Measurements from ENCODE around the gene TMEM205.

The TMEM205 gene

GRCh38 chr19:11306337-11306736, 39.7 kb downstream of the TMEM205 start:
- DNase-seq (ENCODE audit: insufficient read length, low spot score) (no peak), FAIRE-seq (no peak)
- TF ChIP-seq, protein P1, sequence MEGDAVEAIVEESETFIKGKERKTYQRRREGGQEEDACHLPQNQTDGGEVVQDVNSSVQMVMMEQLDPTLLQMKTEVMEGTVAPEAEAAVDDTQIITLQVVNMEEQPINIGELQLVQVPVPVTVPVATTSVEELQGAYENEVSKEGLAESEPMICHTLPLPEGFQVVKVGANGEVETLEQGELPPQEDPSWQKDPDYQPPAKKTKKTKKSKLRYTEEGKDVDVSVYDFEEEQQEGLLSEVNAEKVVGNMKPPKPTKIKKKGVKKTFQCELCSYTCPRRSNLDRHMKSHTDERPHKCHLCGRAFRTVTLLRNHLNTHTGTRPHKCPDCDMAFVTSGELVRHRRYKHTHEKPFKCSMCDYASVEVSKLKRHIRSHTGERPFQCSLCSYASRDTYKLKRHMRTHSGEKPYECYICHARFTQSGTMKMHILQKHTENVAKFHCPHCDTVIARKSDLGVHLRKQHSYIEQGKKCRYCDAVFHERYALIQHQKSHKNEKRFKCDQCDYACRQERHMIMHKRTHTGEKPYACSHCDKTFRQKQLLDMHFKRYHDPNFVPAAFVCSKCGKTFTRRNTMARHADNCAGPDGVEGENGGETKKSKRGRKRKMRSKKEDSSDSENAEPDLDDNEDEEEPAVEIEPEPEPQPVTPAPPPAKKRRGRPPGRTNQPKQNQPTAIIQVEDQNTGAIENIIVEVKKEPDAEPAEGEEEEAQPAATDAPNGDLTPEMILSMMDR (IDR thresholded peaks at IDR 0.05; ENCODE audit: insufficient read depth, missing control alignments), result no peak

DNA sequence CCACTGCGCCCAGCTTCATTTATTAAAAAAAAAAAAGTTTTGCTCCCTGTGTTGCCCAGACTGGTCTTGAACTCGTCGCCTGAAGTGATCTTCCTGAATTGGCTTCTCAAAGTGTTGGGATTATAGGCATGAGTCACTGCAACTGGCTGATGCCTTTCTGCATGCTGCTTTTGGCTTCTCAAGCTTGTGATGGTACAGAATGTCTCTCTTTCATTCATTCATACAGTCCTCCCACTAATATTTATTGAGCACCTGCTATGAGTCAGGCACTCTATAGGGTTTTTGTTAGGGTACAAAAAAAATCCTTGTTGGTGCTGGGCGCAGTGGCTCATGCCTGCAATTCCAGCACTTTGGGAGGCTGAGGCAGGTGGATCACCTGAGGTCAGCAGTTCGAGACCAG, 41.1 kb downstream of the TMEM205 start:
- TF ChIP-seq, protein P1 (IDR thresholded peaks at IDR 0.05; ENCODE audit: insufficient read depth, missing control alignments), result no peak
- FAIRE-seq (no peak), DNase-seq (ENCODE audit: insufficient read length, low spot score) (no peak)

GRCh38 chr19:11300811-11301120, 45.3 kb downstream of the TMEM205 start:
- TF ChIP-seq, protein P1 (IDR thresholded peaks at IDR 0.05; ENCODE audit: insufficient read depth, missing control alignments), result no peak
- FAIRE-seq, result no peak
- DNase-seq (ENCODE audit: insufficient read length, low spot score), result no peak

DNA sequence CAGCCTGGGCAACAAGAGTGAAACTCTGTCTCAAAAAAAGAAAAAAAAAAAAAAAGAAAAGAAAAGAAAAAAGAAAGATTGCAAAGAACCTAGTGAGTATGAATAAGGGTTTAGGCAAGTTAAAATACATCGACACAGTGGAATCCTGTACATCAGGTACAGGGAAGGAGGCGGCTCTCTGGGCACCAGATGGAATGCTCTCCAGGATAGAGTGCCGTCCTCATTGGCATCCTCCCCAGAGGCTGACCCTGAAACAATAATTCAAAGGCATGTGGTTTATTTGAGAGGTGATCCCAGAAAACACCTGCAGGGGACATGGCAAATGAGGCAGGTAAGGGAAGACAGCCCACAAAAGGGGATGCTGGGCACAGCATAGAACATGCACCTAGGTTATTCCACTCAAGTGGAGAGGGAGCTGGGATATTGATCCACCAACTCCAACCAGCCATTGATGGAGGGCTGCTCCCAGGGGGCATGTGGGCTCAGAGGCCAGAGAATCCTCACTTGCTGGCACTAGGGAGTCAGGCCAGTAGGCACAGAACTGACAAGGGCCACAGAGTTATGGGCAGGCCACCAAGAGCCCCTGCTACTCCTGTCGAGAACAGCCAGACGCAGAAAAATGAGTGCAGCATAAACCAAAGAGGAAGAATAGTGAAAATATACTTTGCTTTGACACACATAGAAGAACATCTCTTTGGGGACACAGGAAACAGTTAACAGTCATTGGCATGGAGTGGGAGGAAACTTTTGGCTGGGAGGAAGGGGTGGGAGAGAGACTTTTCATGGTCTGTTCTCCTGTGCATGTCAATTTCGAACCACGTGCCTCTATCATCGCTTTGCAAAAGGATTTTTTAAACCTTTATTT, 45.9 kb downstream of the TMEM205 start:
- FAIRE-seq (no peak), DNase-seq (ENCODE audit: insufficient read length, low spot score) (no peak)

GRCh38 chr19:11296264-11296663, 49.8 kb downstream of the TMEM205 start:
- no peak for FAIRE-seq
- TF ChIP-seq, protein P1 (IDR thresholded peaks at IDR 0.05; ENCODE audit: insufficient read depth, missing control alignments), result no peak
- DNase-seq (ENCODE audit: insufficient read length, low spot score), result no peak

More for the DNA sequence above, 45.9 kb downstream of the TMEM205 start:
- TF ChIP-seq, protein P1 (IDR thresholded peaks at IDR 0.05; ENCODE audit: insufficient read depth, missing control alignments), result no peak

DNA sequence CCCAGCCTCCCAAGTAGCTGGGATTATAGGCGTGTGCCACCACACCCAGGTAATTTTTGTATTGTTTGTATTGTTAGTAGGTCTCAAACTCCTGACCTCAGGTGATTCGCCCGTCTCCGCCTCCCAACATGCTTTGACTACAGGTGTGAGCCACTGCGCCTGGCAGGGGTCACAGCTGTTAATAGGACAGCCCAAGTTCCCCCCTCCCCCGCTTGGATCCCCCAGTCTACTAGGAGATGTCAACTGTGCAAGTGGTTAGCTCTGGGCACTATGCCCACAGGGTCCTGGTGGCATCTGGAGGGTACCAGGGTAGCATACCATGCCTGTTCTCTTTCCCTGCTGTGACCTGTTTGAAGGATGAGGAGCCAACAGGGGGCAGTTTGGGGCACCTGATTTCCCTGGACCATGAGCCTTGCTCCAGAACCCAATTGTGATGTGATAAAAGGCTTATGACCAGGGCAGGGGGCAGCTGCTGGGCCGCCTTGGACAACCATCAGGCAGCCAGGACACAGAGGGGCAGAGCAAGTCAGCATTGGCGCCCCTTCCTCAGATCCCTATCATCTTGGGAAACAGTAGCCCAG, 50.3 kb downstream of the TMEM205 start, which contains the start of gene TSPAN16:
Gene TSPAN16 (plus strand): TSS at position 496 of the 581 bp plus-strand sequence. CDS start 138 bp downstream, outside the sequence.
- FAIRE-seq, result no peak
- DNase-seq (ENCODE audit: insufficient read length, low spot score), result no peak
- TF ChIP-seq, protein P1 (IDR thresholded peaks at IDR 0.05; ENCODE audit: insufficient read depth, missing control alignments), result no peak

DNA sequence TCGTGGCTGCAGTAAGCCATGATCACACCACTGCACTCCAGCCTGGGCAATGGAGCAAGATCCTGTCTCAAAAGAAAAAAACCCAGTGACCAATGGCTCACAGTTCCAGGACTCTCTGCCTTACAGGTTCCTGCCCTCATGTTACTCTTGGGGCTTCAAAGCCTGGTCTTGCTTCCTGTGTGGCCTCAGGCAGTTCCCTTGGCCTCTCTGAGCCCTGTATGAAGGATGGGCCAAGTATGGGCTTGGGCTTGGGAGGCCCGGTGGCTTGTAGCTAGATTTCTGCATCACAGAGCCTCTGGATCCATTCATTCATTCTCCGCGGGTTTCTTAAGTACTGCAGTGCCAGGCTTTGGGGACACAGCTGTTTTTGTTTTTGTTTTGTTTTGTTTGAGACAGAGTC, 50.9 kb downstream of the TMEM205 start:
- TF ChIP-seq, protein P1 (IDR thresholded peaks at IDR 0.05; ENCODE audit: insufficient read depth, missing control alignments), result no peak
- FAIRE-seq (no peak), DNase-seq (ENCODE audit: insufficient read length, low spot score) (no peak)

Data from D721Med (cell line).